Right lobe of liver (tissue), 4 donors: ENCODE measurements around the gene IRGC.

Source experiments
- POLR2A ChIP-seq: fragments of 450-650 bp; IDR thresholded peaks from one replicate; pipeline ENCODE4 v1.6.1; 2017; ENCODE audit warnings: antibody characterized with exemption, mild to moderate bottlenecking
- TF ChIP-seq, protein P1 (sequence below), 4 donors: fragments of 200-600 bp in 3 of 4; fragments of 450-650 bp in 1 of 4; IDR thresholded peaks; one replicate each; pipeline versions ENCODE4 v1.5.1 to v1.8.0; 2016 to 2022; ENCODE audit warnings: antibody characterized with exemption in 4 of 4, mild to moderate bottlenecking in 2 of 4
- donor health status: DM: no; HTN: no; CAD: no.
- donor health status: DM: no; HTN: no; CAD: no.
- donor health status: DM: no; HTN: yes; CAD: no.

DNA sequence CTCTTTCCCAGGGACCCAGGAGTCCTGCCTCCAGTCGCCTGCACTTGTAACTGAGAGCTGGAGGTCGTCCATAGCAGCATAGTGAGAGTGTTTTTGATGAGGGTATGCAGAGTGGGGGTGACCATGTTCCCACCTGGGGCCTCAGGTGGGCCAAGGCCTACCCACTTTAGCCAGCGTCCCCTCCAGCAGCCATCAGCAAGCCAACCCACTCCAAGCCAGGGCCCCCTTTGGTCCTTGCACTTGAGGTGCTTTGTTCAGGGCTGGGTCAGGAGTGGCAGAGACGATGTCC is 50.8 kb downstream of the IRGC start:
- TF ChIP-seq, protein P1, sequence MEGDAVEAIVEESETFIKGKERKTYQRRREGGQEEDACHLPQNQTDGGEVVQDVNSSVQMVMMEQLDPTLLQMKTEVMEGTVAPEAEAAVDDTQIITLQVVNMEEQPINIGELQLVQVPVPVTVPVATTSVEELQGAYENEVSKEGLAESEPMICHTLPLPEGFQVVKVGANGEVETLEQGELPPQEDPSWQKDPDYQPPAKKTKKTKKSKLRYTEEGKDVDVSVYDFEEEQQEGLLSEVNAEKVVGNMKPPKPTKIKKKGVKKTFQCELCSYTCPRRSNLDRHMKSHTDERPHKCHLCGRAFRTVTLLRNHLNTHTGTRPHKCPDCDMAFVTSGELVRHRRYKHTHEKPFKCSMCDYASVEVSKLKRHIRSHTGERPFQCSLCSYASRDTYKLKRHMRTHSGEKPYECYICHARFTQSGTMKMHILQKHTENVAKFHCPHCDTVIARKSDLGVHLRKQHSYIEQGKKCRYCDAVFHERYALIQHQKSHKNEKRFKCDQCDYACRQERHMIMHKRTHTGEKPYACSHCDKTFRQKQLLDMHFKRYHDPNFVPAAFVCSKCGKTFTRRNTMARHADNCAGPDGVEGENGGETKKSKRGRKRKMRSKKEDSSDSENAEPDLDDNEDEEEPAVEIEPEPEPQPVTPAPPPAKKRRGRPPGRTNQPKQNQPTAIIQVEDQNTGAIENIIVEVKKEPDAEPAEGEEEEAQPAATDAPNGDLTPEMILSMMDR (IDR thresholded peaks at IDR 0.05), result no peak
- TF ChIP-seq POLR2A, result no peak
